Measurements from ENCODE around the gene WNK2. TPM values are rescaled to one million over a fixed set of nuclear protein-coding genes. Genes with fewer than 3 reads are reported as not detected.

The WNK2 gene
- total RNA-seq, 1 donor from 2014 or later = 336 TPM

DNA sequence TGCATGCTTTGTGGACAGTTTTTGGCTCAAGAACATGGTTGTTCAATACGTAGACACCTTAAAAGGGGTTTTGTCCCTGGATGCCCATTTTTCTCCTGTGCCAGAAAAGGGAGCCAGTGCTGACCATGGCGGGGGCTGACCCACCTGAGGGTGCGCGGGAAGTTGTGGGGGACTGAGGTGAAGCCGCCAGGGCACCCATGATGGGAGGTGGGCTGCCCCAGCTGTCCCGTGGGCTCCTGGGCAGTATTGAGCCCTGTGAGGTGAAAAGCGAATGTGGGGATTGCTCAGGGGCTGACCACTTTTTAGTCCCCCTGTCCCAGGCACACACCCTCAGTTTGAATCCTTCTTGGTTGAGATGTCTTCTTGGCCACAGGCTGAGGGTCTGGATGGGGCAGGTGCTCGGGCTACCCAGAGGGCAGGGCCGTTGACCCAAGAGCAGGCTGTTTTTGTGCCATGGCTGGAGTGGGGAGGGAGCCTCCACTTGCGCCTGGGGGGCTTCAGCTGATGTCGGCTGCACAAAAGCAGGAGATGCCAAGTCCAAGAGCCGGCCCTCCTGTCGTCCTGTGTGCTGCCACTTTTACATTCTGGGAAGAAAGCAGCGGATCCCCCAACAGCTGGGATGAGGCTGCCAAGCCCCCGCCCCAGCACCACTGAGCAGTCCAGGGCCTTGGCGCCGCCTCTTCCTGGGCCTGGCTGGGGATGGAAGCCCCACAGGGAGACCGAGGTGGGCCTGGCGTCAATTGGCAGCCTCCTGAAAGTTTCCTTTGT is 120.1 kb downstream of the WNK2 start:
- Mint-ChIP-seq H3K4me1 (ENCODE audit: low read depth, unreplicated experiment) (peaks cover 29% of the 10 kb centered on the region), H3K27me3 (ENCODE audit: unreplicated experiment) (peaks cover 7% of the 10 kb centered on the region), H3K27ac (ENCODE audit: unreplicated experiment) (no peak overlapping the region), H3K9me3 (ENCODE audit: unreplicated experiment) (peaks cover 21% of the 10 kb centered on the region), H3K36me3 (ENCODE audit: unreplicated experiment) (no peaks in the 10 kb centered on the region), H3K4me3 (ENCODE audit: unreplicated experiment) (no peak overlapping the region)
- no peak for DNase-seq
- TF ChIP-seq, protein P1, sequence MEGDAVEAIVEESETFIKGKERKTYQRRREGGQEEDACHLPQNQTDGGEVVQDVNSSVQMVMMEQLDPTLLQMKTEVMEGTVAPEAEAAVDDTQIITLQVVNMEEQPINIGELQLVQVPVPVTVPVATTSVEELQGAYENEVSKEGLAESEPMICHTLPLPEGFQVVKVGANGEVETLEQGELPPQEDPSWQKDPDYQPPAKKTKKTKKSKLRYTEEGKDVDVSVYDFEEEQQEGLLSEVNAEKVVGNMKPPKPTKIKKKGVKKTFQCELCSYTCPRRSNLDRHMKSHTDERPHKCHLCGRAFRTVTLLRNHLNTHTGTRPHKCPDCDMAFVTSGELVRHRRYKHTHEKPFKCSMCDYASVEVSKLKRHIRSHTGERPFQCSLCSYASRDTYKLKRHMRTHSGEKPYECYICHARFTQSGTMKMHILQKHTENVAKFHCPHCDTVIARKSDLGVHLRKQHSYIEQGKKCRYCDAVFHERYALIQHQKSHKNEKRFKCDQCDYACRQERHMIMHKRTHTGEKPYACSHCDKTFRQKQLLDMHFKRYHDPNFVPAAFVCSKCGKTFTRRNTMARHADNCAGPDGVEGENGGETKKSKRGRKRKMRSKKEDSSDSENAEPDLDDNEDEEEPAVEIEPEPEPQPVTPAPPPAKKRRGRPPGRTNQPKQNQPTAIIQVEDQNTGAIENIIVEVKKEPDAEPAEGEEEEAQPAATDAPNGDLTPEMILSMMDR (IDR thresholded peaks at IDR 0.05; ENCODE audit: partially characterized antibody, unreplicated experiment) = no peak

DNA sequence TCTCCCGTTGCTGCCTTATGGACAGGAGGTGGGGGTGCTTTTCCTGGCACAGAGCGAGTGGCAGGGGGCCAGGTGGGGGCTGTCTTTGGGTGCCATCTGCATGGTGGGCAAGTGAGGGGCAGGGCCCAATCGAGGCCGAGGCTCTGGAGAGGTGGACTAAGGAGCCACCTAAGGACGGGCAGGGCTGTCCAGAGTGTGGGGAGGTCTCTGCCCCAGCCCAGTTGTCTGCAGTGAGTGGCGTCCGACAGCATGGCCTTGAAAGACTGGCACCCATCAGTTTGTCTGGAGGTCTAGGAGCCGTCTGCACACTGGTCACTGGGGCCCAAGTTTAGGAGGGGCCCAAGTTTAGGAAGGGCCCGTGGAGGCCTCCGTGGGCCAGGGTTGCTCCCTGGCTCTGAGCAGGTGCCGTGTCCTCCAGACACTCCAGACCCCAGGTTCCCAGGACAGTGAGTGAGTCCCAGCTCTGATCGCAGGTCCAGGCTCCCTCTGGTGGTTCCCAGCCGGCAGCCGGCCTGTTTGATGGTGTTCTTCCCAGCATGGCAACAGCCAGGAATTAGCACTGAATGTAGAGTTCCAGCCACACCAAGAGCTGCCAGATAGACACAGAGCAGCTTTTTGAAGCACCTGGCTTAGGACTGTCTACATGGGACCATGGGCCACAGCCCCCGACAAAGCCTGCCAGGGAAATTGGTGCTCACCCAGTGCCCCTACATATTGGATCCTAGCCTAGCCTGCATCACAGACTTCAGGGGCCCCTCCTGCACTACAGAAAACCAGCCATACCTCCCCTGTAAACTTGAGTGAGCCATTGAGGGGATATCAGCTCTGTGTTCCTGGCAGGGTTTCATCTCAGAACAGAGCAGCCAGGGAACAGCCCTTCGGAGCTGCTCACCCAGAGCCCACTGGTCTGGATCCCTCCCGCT is 120.9 kb downstream of the WNK2 start:
- peak; percentile 85 for DNase-seq
- Mint-ChIP-seq H3K4me1 (ENCODE audit: low read depth, unreplicated experiment) (peaks cover 25% of the 10 kb centered on the region), H3K27me3 (ENCODE audit: unreplicated experiment) (peaks cover 6% of the 10 kb centered on the region), H3K36me3 (ENCODE audit: unreplicated experiment) (no peaks in the 10 kb centered on the region), H3K9me3 (ENCODE audit: unreplicated experiment) (peaks cover 17% of the 10 kb centered on the region), H3K4me3 (ENCODE audit: unreplicated experiment) (no peak overlapping the region), H3K27ac (ENCODE audit: unreplicated experiment) (no peak overlapping the region)
- TF ChIP-seq, protein P1 (IDR thresholded peaks at IDR 0.05; ENCODE audit: partially characterized antibody, unreplicated experiment) = peak; percentile 62

DNA sequence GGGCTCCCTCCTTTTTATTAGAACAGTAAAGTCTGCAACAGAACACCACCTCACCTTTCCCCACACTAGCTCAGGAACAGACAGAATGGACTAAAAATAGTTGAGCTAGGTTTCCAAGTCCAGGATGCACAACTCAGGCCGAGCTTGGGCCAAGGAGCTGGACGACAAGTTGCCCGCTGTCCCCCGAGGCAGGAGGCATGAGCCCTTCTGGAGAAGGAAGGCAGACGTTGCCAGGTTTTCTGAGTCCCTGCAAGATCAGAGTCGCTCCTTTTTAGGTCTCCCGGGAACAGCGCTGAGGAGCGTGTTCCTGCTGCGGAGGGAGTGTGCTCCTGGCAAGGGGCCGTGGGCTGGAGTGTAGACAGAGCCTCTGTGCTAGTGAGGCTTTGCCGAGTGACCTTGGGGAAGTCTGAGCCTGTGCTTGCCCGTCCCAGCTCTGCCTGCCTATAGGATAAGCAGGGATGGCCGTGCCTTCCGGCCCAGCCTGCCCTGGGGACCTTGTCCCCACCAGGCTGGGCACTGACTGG is 121.6 kb downstream of the WNK2 start:
- peaks cover 20% of the 10 kb centered on the region for H3K4me1 Mint-ChIP-seq (ENCODE audit: low read depth, unreplicated experiment)
- H3K27me3 Mint-ChIP-seq (ENCODE audit: unreplicated experiment) = peaks cover 4% of the 10 kb centered on the region
- H3K4me3 Mint-ChIP-seq (ENCODE audit: unreplicated experiment) = no peak overlapping the region
- H3K36me3 Mint-ChIP-seq (ENCODE audit: unreplicated experiment) = peaks cover 2% of the 10 kb centered on the region
- DNase-seq = no peak
- H3K27ac Mint-ChIP-seq (ENCODE audit: unreplicated experiment) = no peak overlapping the region
- peaks cover 15% of the 10 kb centered on the region for H3K9me3 Mint-ChIP-seq (ENCODE audit: unreplicated experiment)
- TF ChIP-seq, protein P1 (IDR thresholded peaks at IDR 0.05; ENCODE audit: partially characterized antibody, unreplicated experiment) = no peak

DNA sequence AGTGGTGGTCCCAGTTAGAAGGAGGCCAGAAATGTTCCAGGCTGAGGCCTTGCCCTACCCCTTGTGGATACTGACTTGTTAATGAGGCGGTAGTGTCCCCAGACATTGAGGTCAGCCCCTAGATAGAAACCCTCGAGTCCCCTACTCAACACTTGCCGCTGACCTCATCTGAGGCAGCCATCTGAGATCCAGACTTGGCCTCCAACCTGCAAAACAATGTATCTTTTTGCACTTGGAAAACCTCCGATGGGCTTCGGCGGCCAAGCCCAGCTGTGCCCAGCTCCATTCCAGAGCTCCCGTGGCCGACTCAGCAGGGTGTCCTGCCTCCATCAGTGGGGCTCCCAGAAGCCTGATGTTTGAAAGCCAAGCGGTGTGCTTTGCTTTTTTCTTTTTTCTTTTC is 122.1 kb downstream of the WNK2 start:
- Mint-ChIP-seq H3K27me3 (ENCODE audit: unreplicated experiment) (peaks cover 4% of the 10 kb centered on the region), H3K36me3 (ENCODE audit: unreplicated experiment) (peaks cover 7% of the 10 kb centered on the region), H3K9me3 (ENCODE audit: unreplicated experiment) (peaks cover 14% of the 10 kb centered on the region), H3K4me3 (ENCODE audit: unreplicated experiment) (no peak overlapping the region), H3K4me1 (ENCODE audit: low read depth, unreplicated experiment) (peaks cover 14% of the 10 kb centered on the region), H3K27ac (ENCODE audit: unreplicated experiment) (no peak overlapping the region)
- TF ChIP-seq, protein P1 (IDR thresholded peaks at IDR 0.05; ENCODE audit: partially characterized antibody, unreplicated experiment) = no peak
- DNase-seq = no peak
